ENCODE results near the gene RPS6KC1. TPM values are rescaled to one million over a fixed set of nuclear protein-coding genes. Genes with fewer than 3 reads are reported as not detected.

The RPS6KC1 gene
- total and polyA plus RNA-seq, 5 experiments from 2014 or later = 5.1 to 15.6 (median 5.9) TPM

Other genes starting within 250 kb of the RPS6KC1 start
- gene SPATA45, start 203.6 kb upstream of the RPS6KC1 start, total RNA-seq = not detected
- not detected for gene SPATA45, start 203.6 kb upstream of the RPS6KC1 start, polyA plus RNA-seq
- 10 to 100 TPM; 10.7 to 15.0 TPM for gene FLVCR1, start 193.0 kb upstream of the RPS6KC1 start, total RNA-seq
- gene FLVCR1, start 193.0 kb upstream of the RPS6KC1 start, polyA plus RNA-seq = 1 to 10 TPM; 1.1 to 1.9 (median 1.2) TPM
- not detected for gene VASH2, start 100.7 kb upstream of the RPS6KC1 start, total RNA-seq
- under 1 TPM in 2 of 3 donors, not detected in 1; 0.30 to 0.68 TPM for gene VASH2, start 100.7 kb upstream of the RPS6KC1 start, polyA plus RNA-seq
- gene ANGEL2, start 35.4 kb upstream of the RPS6KC1 start, total RNA-seq = 10 to 100 TPM; 94.8 to 98.5 TPM
- gene ANGEL2, start 35.4 kb upstream of the RPS6KC1 start, polyA plus RNA-seq = 10 to 100 TPM; 18.5 to 28.1 (median 25.2) TPM